Fibroblast of skin of back (primary cell): ENCODE measurements around the gene LLGL2.
"Not testable (repeated sequence)": the region's sequence is repeated elsewhere in the genome, so short reads cannot be mapped to it uniquely, and the experiment has no call there.

ENCODE experiments used
- DNase-seq: peaks from one replicate; pipeline ENCODE4 v3.0.0-alpha.2; 2013

LLGL2 gene

GRCh38 chr17:75571197-75571884, 45.8 kb downstream of the LLGL2 start:
- peak; percentile 29 for DNase-seq

GRCh38 chr17:75571885-75572215, 46.4 kb downstream of the LLGL2 start:
- DNase-seq = no peak

- no peak for DNase-seq
Observed at GRCh38 chr17:75572713-75573539, 47.4 kb downstream of the LLGL2 start.

GRCh38 chr17:75573540-75573957, 48.1 kb downstream of the LLGL2 start:
- DNase-seq = no peak

GRCh38 chr17:75573994-75574393, 48.5 kb downstream of the LLGL2 start:
- DNase-seq = no peak

GRCh38 chr17:75574404-75575036, 49.0 kb downstream of the LLGL2 start:
- DNase-seq = no peak

GRCh38 chr17:75575197-75575596, 49.7 kb downstream of the LLGL2 start:
- no peak for DNase-seq

- no peak for DNase-seq
Observed at GRCh38 chr17:75575728-75576127, 50.2 kb downstream of the LLGL2 start.

- DNase-seq = no peak
Observed at GRCh38 chr17:75576661-75577060, 51.2 kb downstream of the LLGL2 start.

GRCh38 chr17:75581121-75581725, 55.7 kb downstream of the LLGL2 start:
- not testable (repeated sequence) for DNase-seq

- DNase-seq = not testable (repeated sequence)
Observed at GRCh38 chr17:75583197-75583596, 57.7 kb downstream of the LLGL2 start.

- no peak for DNase-seq
Observed at GRCh38 chr17:75584849-75585175, 59.3 kb downstream of the LLGL2 start.

GRCh38 chr17:75587675-75588595, 62.4 kb downstream of the LLGL2 start, which contains the start of gene MYO15B:
Gene MYO15B (plus strand): TSS chr17:75587800. CDS start chr17:75588058, 258 bp downstream.
- DNase-seq = peak; percentile 14

GRCh38 chr17:75588596-75589011, 63.1 kb downstream of the LLGL2 start:
- DNase-seq = no peak

- peak; percentile 83 for DNase-seq
Observed at GRCh38 chr17:75589012-75589918, 63.8 kb downstream of the LLGL2 start.

- no peak for DNase-seq
Observed at GRCh38 chr17:75589919-75590303, 64.4 kb downstream of the LLGL2 start.

GRCh38 chr17:75590314-75590761, 64.8 kb downstream of the LLGL2 start:
- DNase-seq = no peak

GRCh38 chr17:75590849-75591721, 65.6 kb downstream of the LLGL2 start:
- no peak for DNase-seq

- no peak for DNase-seq
Observed at GRCh38 chr17:75591722-75592302, 66.3 kb downstream of the LLGL2 start.
